HEK293 (cell line): Measurements from ENCODE around the gene MRPL9.

Experiments
- BCL11B ChIP-seq: fragments of 450-650 bp; formaldehyde crosslinking; IDR thresholded peaks from 2 replicates; pipeline ENCODE4 v1.5.1; 2016; ENCODE audit warnings: low read depth, missing biosample characterization, missing genetic modification characterization
- HOXA7 ChIP-seq: sonication (generic); formaldehyde crosslinking; IDR thresholded peaks from 2 replicates; pipeline ENCODE4 v1.8.1; 2022; ENCODE audit warnings: missing genetic modification reagents, borderline replicate concordance
- KLF1 ChIP-seq: fragments of 450-650 bp; formaldehyde crosslinking; IDR thresholded peaks from 2 replicates; pipeline ENCODE4 v1.5.1; 2016; ENCODE audit warnings: missing biosample characterization, missing genetic modification characterization
- PRDM1 ChIP-seq: fragments of 450-650 bp; formaldehyde crosslinking; IDR thresholded peaks from 2 replicates; pipeline ENCODE4; 2016; ENCODE audit warnings: missing biosample characterization, missing genetic modification characterization
- TCF7L2 ChIP-seq: IDR thresholded peaks from 2 replicates; pipeline ENCODE4 v1.6.1; 2011; ENCODE audit warnings: low read depth, mild to moderate bottlenecking, inconsistent platforms, low read length, moderate library complexity, borderline replicate concordance
- ZBTB7A ChIP-seq: fragments of 450-650 bp; formaldehyde crosslinking; IDR thresholded peaks from 2 replicates; pipeline ENCODE4 v1.5.1; 2016; ENCODE audit warnings: low read depth, missing biosample characterization, missing genetic modification characterization
- ZFP69B ChIP-seq: fragments of 450-650 bp; formaldehyde crosslinking; IDR thresholded peaks from 2 replicates; pipeline ENCODE4 v1.5.1; 2016; ENCODE audit warnings: missing biosample characterization, missing genetic modification characterization
- ZNF146 ChIP-seq: fragments of 450-650 bp; formaldehyde crosslinking; IDR thresholded peaks from 2 replicates; pipeline ENCODE4 v1.5.1; 2016; ENCODE audit warnings: missing biosample characterization, missing genetic modification characterization
- ZNF157 ChIP-seq: fragments of 450-650 bp; formaldehyde crosslinking; IDR thresholded peaks from 2 replicates; pipeline ENCODE4 v1.5.1; 2016; ENCODE audit warnings: missing biosample characterization, missing genetic modification characterization
- ZNF221 ChIP-seq: fragments of 450-650 bp; formaldehyde crosslinking; IDR thresholded peaks from 2 replicates; pipeline ENCODE4 v1.5.1; 2017; ENCODE audit warnings: missing biosample characterization, missing genetic modification characterization, borderline replicate concordance
- ZNF341 ChIP-seq: fragments of 450-650 bp; formaldehyde crosslinking; IDR thresholded peaks from 2 replicates; pipeline ENCODE4; 2016; ENCODE audit warnings: low read depth, missing biosample characterization, missing genetic modification characterization
- ZNF391 ChIP-seq: fragments of 450-650 bp; formaldehyde crosslinking; IDR thresholded peaks from 2 replicates; pipeline ENCODE4 v1.5.1; 2016; ENCODE audit warnings: low read depth, missing biosample characterization, missing genetic modification characterization, borderline replicate concordance
- ZNF596 ChIP-seq: fragments of 450-650 bp; IDR thresholded peaks from 2 replicates; pipeline ENCODE4 v1.5.0; 2018; ENCODE audit warnings: missing biosample characterization, mild to moderate bottlenecking, missing genetic modification characterization, moderate library complexity
- ZNF660 ChIP-seq: fragments of 450-650 bp; IDR thresholded peaks from 2 replicates; pipeline ENCODE4 v1.5.1; 2018; ENCODE audit warnings: missing biosample characterization, mild to moderate bottlenecking, missing genetic modification characterization
- ZNF747 ChIP-seq: fragments of 450-650 bp; formaldehyde crosslinking; IDR thresholded peaks from 2 replicates; pipeline ENCODE4 v1.5.1; 2016; ENCODE audit warnings: missing biosample characterization, missing genetic modification characterization
- ZNF776 ChIP-seq: fragments of 450-650 bp; formaldehyde crosslinking; IDR thresholded peaks from 2 replicates; pipeline ENCODE4 v1.5.0; 2017; ENCODE audit warnings: missing biosample characterization, missing genetic modification characterization, borderline replicate concordance
- ZNF792 ChIP-seq: fragments of 450-650 bp; formaldehyde crosslinking; IDR thresholded peaks from 2 replicates; pipeline ENCODE4 v1.5.1; 2016; ENCODE audit warnings: missing biosample characterization, missing genetic modification characterization
- ZNF830 ChIP-seq: fragments of 450-650 bp; IDR thresholded peaks from 2 replicates; pipeline ENCODE4 v1.5.0; 2018; ENCODE audit warnings: missing biosample characterization, missing genetic modification characterization, low read depth, mild to moderate bottlenecking, moderate library complexity
- ZSCAN23 ChIP-seq: fragments of 450-650 bp; formaldehyde crosslinking; IDR thresholded peaks from 2 replicates; pipeline ENCODE4 v1.5.1; 2016; ENCODE audit warnings: missing biosample characterization, missing genetic modification characterization
- TF ChIP-seq, protein P1 (sequence below): fragments of 450-650 bp; formaldehyde crosslinking; IDR thresholded peaks from 2 replicates; pipeline ENCODE4 v1.5.1; 2016; ENCODE audit warnings: missing biosample characterization, missing genetic modification characterization
- TF ChIP-seq, protein P2 (sequence below): fragments of 450-650 bp; formaldehyde crosslinking; IDR thresholded peaks from 2 replicates; pipeline ENCODE4 v1.5.1; 2016; ENCODE audit warnings: missing biosample characterization, missing genetic modification characterization
- TF ChIP-seq, protein P3 (sequence below): fragments of 450-650 bp; formaldehyde crosslinking; IDR thresholded peaks from 2 replicates; pipeline ENCODE4 v1.5.1; 2016; ENCODE audit warnings: missing biosample characterization, missing genetic modification characterization, borderline replicate concordance
- TF ChIP-seq, protein P4 (sequence below): fragments of 450-650 bp; IDR thresholded peaks from 2 replicates; pipeline ENCODE4 v1.5.1; 2018; ENCODE audit warnings: missing biosample characterization, mild to moderate bottlenecking, missing genetic modification characterization
- TF ChIP-seq, protein P5 (sequence below): fragments of 450-650 bp; formaldehyde crosslinking; optimal IDR thresholded peaks from 2 replicates; pipeline ENCODE3; 2016; ENCODE audit warnings: missing biosample characterization, mild to moderate bottlenecking, missing genetic modification characterization
- TF ChIP-seq, protein P6 (sequence below): fragments of 450-650 bp; formaldehyde crosslinking; IDR thresholded peaks from 2 replicates; pipeline ENCODE4 v1.5.1; 2016; ENCODE audit warnings: missing biosample characterization, missing genetic modification characterization

The MRPL9 gene

DNA sequence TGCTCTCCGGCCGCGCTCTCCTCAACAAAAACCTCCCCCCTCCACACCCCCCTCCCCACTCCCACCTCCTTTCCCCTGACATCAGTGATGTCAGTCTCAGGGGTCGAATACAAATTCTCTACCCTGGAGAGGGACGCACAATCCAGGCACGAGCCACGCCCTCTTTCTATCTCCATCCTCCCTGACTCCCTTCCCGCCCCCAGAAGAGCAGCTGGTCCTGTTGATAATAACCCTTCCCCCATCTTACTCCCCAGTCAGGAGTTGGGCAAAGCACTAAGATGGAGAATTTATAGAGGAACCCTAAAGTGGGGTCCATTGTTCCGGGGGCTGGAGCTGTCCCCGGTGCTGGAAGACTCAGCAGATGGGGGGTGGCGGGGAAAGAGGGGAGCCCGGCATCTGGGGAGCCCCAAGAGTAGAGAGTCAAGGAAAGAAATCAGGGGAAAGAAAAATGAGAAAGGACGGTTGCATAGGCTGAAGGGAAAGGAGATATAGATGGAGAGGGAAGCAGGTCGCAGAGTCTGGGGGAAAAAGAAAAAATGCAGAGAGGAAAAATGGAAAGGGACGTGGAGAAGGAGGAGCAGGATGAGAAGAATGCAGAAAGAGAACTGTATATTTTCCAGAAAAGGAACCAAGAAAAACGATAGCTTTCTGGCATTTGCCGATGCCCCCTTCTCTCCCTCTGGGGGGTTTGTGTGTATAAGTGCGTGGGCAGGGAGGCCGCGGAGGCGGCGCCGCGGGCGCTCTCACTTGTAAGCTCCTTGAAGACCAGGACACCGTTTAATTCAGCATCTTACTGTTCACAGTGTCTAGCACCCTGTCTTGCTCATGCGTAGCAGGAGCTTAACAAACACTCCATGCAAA, 46.3 kb downstream of the MRPL9 start, which contains the start of gene CELF3 (continued):
- TF ChIP-seq, protein P1, sequence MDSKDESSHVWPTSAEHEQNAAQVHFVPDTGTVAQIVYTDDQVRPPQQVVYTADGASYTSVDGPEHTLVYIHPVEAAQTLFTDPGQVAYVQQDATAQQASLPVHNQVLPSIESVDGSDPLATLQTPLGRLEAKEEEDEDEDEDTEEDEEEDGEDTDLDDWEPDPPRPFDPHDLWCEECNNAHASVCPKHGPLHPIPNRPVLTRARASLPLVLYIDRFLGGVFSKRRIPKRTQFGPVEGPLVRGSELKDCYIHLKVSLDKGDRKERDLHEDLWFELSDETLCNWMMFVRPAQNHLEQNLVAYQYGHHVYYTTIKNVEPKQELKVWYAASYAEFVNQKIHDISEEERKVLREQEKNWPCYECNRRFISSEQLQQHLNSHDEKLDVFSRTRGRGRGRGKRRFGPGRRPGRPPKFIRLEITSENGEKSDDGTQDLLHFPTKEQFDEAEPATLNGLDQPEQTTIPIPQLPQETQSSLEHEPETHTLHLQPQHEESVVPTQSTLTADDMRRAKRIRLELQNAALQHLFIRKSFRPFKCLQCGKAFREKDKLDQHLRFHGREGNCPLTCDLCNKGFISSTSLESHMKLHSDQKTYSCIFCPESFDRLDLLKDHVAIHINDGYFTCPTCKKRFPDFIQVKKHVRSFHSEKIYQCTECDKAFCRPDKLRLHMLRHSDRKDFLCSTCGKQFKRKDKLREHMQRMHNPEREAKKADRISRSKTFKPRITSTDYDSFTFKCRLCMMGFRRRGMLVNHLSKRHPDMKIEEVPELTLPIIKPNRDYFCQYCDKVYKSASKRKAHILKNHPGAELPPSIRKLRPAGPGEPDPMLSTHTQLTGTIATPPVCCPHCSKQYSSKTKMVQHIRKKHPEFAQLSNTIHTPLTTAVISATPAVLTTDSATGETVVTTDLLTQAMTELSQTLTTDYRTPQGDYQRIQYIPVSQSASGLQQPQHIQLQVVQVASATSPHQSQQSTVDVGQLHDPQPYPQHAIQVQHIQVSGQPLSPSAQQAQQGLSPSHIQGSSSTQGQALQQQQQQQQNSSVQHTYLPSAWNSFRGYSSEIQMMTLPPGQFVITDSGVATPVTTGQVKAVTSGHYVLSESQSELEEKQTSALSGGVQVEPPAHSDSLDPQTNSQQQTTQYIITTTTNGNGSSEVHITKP (tag by site-specific recombination) = 0 out of 2 replicates have a peak, but pooled peaks have one; percentile 49
- TF ChIP-seq, protein P2, sequence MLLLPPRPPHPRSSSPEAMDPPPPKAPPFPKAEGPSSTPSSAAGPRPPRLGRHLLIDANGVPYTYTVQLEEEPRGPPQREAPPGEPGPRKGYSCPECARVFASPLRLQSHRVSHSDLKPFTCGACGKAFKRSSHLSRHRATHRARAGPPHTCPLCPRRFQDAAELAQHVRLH (tag by site-specific recombination) = no peak
- no peak for TF ChIP-seq ZNF747
- TF ChIP-seq ZSCAN23 = no peak
- TF ChIP-seq, protein P3, sequence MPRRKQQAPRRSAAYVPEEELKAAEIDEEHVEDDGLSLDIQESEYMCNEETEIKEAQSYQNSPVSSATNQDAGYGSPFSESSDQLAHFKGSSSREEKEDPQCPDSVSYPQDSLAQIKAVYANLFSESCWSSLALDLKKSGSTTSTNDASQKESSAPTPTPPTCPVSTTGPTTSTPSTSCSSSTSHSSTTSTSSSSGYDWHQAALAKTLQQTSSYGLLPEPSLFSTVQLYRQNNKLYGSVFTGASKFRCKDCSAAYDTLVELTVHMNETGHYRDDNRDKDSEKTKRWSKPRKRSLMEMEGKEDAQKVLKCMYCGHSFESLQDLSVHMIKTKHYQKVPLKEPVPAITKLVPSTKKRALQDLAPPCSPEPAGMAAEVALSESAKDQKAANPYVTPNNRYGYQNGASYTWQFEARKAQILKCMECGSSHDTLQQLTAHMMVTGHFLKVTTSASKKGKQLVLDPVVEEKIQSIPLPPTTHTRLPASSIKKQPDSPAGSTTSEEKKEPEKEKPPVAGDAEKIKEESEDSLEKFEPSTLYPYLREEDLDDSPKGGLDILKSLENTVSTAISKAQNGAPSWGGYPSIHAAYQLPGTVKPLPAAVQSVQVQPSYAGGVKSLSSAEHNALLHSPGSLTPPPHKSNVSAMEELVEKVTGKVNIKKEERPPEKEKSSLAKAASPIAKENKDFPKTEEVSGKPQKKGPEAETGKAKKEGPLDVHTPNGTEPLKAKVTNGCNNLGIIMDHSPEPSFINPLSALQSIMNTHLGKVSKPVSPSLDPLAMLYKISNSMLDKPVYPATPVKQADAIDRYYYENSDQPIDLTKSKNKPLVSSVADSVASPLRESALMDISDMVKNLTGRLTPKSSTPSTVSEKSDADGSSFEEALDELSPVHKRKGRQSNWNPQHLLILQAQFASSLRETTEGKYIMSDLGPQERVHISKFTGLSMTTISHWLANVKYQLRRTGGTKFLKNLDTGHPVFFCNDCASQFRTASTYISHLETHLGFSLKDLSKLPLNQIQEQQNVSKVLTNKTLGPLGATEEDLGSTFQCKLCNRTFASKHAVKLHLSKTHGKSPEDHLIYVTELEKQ (tag by site-specific recombination) = 0 out of 2 replicates have a peak, but pooled peaks have one; percentile 12
- TF ChIP-seq, protein P4, sequence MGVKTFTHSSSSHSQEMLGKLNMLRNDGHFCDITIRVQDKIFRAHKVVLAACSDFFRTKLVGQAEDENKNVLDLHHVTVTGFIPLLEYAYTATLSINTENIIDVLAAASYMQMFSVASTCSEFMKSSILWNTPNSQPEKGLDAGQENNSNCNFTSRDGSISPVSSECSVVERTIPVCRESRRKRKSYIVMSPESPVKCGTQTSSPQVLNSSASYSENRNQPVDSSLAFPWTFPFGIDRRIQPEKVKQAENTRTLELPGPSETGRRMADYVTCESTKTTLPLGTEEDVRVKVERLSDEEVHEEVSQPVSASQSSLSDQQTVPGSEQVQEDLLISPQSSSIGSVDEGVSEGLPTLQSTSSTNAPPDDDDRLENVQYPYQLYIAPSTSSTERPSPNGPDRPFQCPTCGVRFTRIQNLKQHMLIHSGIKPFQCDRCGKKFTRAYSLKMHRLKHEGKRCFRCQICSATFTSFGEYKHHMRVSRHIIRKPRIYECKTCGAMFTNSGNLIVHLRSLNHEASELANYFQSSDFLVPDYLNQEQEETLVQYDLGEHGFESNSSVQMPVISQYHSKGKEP (tag by site-specific recombination) = peak; percentile 50; the same call in 1 of the 2 replicates
- TF ChIP-seq HOXA7 (CRISPR knock-in tag) = no peak
- TF ChIP-seq ZNF157 = no peak
- TF ChIP-seq ZBTB7A (tag by site-specific recombination) = peak; percentile 60; the same call in 1 of the 2 replicates
- 0 out of 2 replicates have a peak, but pooled peaks have one; percentile 19 for TF ChIP-seq ZNF341 (tag by site-specific recombination)
- TF ChIP-seq ZFP69B (tag by site-specific recombination) = peak; percentile 91
- 0 out of 2 replicates have a peak, but pooled peaks have one; percentile 43 for TF ChIP-seq ZNF391 (tag by site-specific recombination)
- no peak for TF ChIP-seq ZNF596
- no peak for TF ChIP-seq BCL11B (tag by site-specific recombination)
- TF ChIP-seq ZNF660 (tag by site-specific recombination) = 0 out of 2 replicates have a peak, but pooled peaks have one; percentile 49
- TF ChIP-seq ZNF830 (tag by site-specific recombination) = no peak
- no peak for TF ChIP-seq ZNF776
- TF ChIP-seq, protein P5, sequence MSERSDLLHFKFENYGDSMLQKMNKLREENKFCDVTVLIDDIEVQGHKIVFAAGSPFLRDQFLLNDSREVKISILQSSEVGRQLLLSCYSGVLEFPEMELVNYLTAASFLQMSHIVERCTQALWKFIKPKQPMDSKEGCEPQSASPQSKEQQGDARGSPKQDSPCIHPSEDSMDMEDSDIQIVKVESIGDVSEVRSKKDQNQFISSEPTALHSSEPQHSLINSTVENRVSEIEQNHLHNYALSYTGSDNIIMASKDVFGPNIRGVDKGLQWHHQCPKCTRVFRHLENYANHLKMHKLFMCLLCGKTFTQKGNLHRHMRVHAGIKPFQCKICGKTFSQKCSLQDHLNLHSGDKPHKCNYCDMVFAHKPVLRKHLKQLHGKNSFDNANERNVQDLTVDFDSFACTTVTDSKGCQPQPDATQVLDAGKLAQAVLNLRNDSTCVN (tag by site-specific recombination) = peak; percentile 16
- TF ChIP-seq ZNF146 (tag by site-specific recombination) = no peak
- TF ChIP-seq PRDM1 (tag by site-specific recombination) = peak; percentile 93
- TF ChIP-seq, protein P6, sequence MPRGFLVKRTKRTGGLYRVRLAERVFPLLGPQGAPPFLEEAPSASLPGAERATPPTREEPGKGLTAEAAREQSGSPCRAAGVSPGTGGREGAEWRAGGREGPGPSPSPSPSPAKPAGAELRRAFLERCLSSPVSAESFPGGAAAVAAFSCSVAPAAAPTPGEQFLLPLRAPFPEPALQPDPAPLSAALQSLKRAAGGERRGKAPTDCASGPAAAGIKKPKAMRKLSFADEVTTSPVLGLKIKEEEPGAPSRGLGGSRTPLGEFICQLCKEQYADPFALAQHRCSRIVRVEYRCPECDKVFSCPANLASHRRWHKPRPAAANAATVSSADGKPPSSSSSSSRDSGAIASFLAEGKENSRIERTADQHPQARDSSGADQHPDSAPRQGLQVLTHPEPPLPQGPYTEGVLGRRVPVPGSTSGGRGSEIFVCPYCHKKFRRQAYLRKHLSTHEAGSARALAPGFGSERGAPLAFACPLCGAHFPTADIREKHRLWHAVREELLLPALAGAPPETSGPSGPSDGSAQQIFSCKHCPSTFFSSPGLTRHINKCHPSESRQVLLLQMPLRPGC (tag by site-specific recombination) = 0 out of 2 replicates have a peak, but pooled peaks have one; percentile 47
- TF ChIP-seq KLF1 = peak; percentile 73
- no peak for TF ChIP-seq TCF7L2
- TF ChIP-seq ZNF221 (tag by site-specific recombination) = no peak
- no peak for TF ChIP-seq ZNF792 (tag by site-specific recombination)
